Right cardiac atrium (tissue), 5 donors: Measurements from ENCODE around the gene PXK. TPM values are rescaled to one million over a fixed set of nuclear protein-coding genes. Genes with fewer than 3 reads are reported as not detected.

Experiments used
- ATAC-seq, 2 donors: fragments of 200-7000 bp; cut with Tn5 transposase; one replicate each; pipeline versions ENCODE4 v1.8.0 to v1.9.1; 2020; ENCODE audit warnings: moderate library complexity in 2 of 2, mild to moderate bottlenecking in 1 of 2
- DNase-seq, 3 donors: peaks; one replicate each; pipeline ENCODE4 v3.0.0-alpha.2; 2020
- H3K27ac ChIP-seq: one replicate; pipeline ENCODE4 v1.5.1; 2013; ENCODE audit warnings: mild to moderate bottlenecking, low read length, control low read depth, moderate library complexity
- H3K27me3 ChIP-seq: one replicate; pipeline ENCODE4 v1.6.1; 2013; ENCODE audit not compliant: control insufficient read depth, insufficient read depth
- H3K4me1 ChIP-seq: one replicate; pipeline ENCODE4 v1.6.1; 2013; ENCODE audit warnings: low read length; ENCODE audit not compliant: control insufficient read depth, insufficient read depth
- H3K4me3 ChIP-seq: one replicate; pipeline ENCODE4 v1.5.1; 2013; ENCODE audit warnings: low read length, control low read depth
- H3K9me3 ChIP-seq: one replicate; pipeline ENCODE4 v1.6.1; 2013; ENCODE audit warnings: low read length; ENCODE audit not compliant: control insufficient read depth
- WGBS: extraction: QIAGEN DNeasy Blood & Tissue Kit; methylation state at CpG from one replicate; pipeline ENCODE4 v1.1.7; 2013; 5-methylcytosine and 5-hydroxymethylcytosine counted together
- intact Hi-C, 4 donors: fragments of 100-400 bp; cut with DNase I; formaldehyde crosslinking; loops; one replicate each; pipeline versions ENCODE4 v1.11.0 to v1.14.0; 2022 to 2023
- polyA plus RNA-seq: library from polyadenylated mRNA; stranded (reverse); fragments of 200-250 nt; gene quantifications from one replicate; pipeline ENCODE4 v1.2.3, GENCODE V29; 2013
- total RNA-seq, 4 donors: library from RNA; stranded (reverse); fragmentation: NEBNext Ultra II Directional; extraction: Animal tissue kit (Norgen Biotek cat#: 25700); gene quantifications; one replicate each; pipeline ENCODE4 v1.2.1, GENCODE V29; 2021
- donor health status: healthy with polysubstance abuse.
- donor health status: DM: no; HTN: yes; CAD: no.
- donor health status: DM: no; HTN: no; CAD: no.
- donor health status: DM: no; HTN: yes; CAD: no; lungs with severe emphysema.
- donor health status: DM: yes; HTN: yes; CAD: no.

Gene PXK
- total and polyA plus RNA-seq, 5 donors: 7.7 to 17.3 (median 12.6) TPM

- no peak for ATAC-seq
- Histone ChIP-seq H3K27ac (no peak overlapping the region), H3K9me3 (no peaks in the 10 kb centered on the region), H3K4me3 (no peak overlapping the region), H3K4me1 (no peaks in the 10 kb centered on the region), H3K27me3 (no peaks in the 10 kb centered on the region)
- WGBS: 84% methylated on average over 3 of the region's 3 CpGs
- DNase-seq: no peak
- intact Hi-C loops: loop anchor here in 2 of 4 donors (5.0 to 10.0 kb wide), 3 partner anchors 89 to 209 kb away; partner anchors contain the start of gene KCTD6 (in 1 of the 2)
These were observed 8.9 kb upstream of the PXK start for GRCh38 chr3:58323529-58324390.

- intact Hi-C loops: loop anchor here in 3 of 4 donors (5.0 to 10.0 kb wide), 3 partner anchors 88 to 208 kb away; partner anchors contain the start of gene KCTD6 (in 1 of the 3)
- 76% methylated on average over 7 of the region's 7 CpGs for WGBS
- peak in 1 of 2 donors; percentile 17 for ATAC-seq
These were observed 8.0 kb upstream of the PXK start for GRCh38 chr3:58324391-58325390.

GRCh38 chr3:58325525-58325992, 7.1 kb upstream of the PXK start:
- peak overlapping the region; percentile 42 for H3K27ac ChIP-seq
- no peak overlapping the region for H3K4me3 ChIP-seq
- no peaks in the 10 kb centered on the region for H3K4me1 ChIP-seq
- peak in 1 of 2 donors; percentile 37 for ATAC-seq
- no peaks in the 10 kb centered on the region for H3K27me3 ChIP-seq
- H3K9me3 ChIP-seq: no peaks in the 10 kb centered on the region
- DNase-seq: no peak
- intact Hi-C loops: loop anchor here in 2 of 4 donors (5.0 to 10.0 kb wide), 2 partner anchors 87 to 169 kb away; partner anchors contain the start of gene KCTD6 (in 1 of the 2)
- WGBS: 40% methylated on average over 2 of the region's 2 CpGs

More at GRCh38 chr3:58324391-58325390, 8.0 kb upstream of the PXK start:
- no peaks in the 10 kb centered on the region for H3K27me3 ChIP-seq
- peak overlapping the region; percentile 42 for H3K27ac ChIP-seq
- no peak overlapping the region for H3K4me3 ChIP-seq
- no peaks in the 10 kb centered on the region for H3K9me3 ChIP-seq
- DNase-seq: no peak
- no peaks in the 10 kb centered on the region for H3K4me1 ChIP-seq

GRCh38 chr3:58326267-58326900, 6.3 kb upstream of the PXK start:
- Histone ChIP-seq H3K4me3 (no peak overlapping the region), H3K27ac (no peak overlapping the region), H3K4me1 (no peaks in the 10 kb centered on the region), H3K9me3 (no peaks in the 10 kb centered on the region), H3K27me3 (no peaks in the 10 kb centered on the region)
- WGBS: 95% methylated on average over 8 of the region's 8 CpGs
- DNase-seq (no peak), ATAC-seq (no peak)
- intact Hi-C loops: loop anchor here in 2 of 4 donors (5.0 to 10.0 kb wide), 2 partner anchors 86 to 168 kb away; partner anchors contain the start of gene KCTD6 (in 1 of the 2)

GRCh38 chr3:58329150-58329921, 3.4 kb upstream of the PXK start:
- DNase-seq (no peak), ATAC-seq (no peak)
- H3K27me3 ChIP-seq: no peaks in the 10 kb centered on the region
- H3K27ac ChIP-seq: no peak overlapping the region
- H3K9me3 ChIP-seq: no peaks in the 10 kb centered on the region
- intact Hi-C loops: loop anchor here in 2 of 4 donors (5.0 to 10.0 kb wide), 2 partner anchors 83 to 165 kb away; partner anchors contain the start of gene KCTD6 (in 1 of the 2)
- H3K4me3 ChIP-seq: no peak overlapping the region
- WGBS: 89% methylated on average over 8 of the region's 8 CpGs
- peaks cover 4% of the 10 kb centered on the region for H3K4me1 ChIP-seq

- H3K27ac ChIP-seq: no peak overlapping the region
- ATAC-seq (no peak), DNase-seq (no peak)
- WGBS: 93% methylated on average over 5 of the region's 5 CpGs
- no peaks in the 10 kb centered on the region for H3K27me3 ChIP-seq
- H3K9me3 ChIP-seq: no peaks in the 10 kb centered on the region
- H3K4me3 ChIP-seq: no peak overlapping the region
- peaks cover 4% of the 10 kb centered on the region for H3K4me1 ChIP-seq
- intact Hi-C loops: loop anchor here in 3 of 4 donors (5.0 to 10.0 kb wide), 3 partner anchors 82 to 165 kb away; partner anchors contain the start of gene KCTD6 (in 2 of the 3)
These were observed 2.7 kb upstream of the PXK start for GRCh38 chr3:58329922-58330413.

GRCh38 chr3:58331593-58332152, 1.0 kb upstream of the PXK start:
- no peak for ATAC-seq
- H3K27me3 ChIP-seq: no peaks in the 10 kb centered on the region
- no peaks in the 10 kb centered on the region for H3K9me3 ChIP-seq
- WGBS: 80% methylated on average over 4 of the region's 4 CpGs
- DNase-seq: no peak
- H3K4me3 ChIP-seq: no peak overlapping the region
- intact Hi-C loops: loop anchor here in 2 of 4 donors (5.0 kb wide), 2 partner anchors 81 to 161 kb away; partner anchors contain the start of gene KCTD6 (in 1 of the 2)
- H3K4me1 ChIP-seq: peaks cover 4% of the 10 kb centered on the region
- H3K27ac ChIP-seq: no peak overlapping the region

- intact Hi-C loops: loop anchor here in 2 of 4 donors (5.0 kb wide), 2 partner anchors 79 to 159 kb away; partner anchors contain the start of gene KCTD6 (in 1 of the 2)
- peak; percentile 5 to 17 for ATAC-seq
- no peaks in the 10 kb centered on the region for H3K27me3 ChIP-seq
- H3K4me1 ChIP-seq: peaks cover 4% of the 10 kb centered on the region
- peak in 2 of 3 donors; percentile 58 to 60 for DNase-seq
- H3K9me3 ChIP-seq: no peaks in the 10 kb centered on the region
- H3K27ac ChIP-seq: peak overlapping the region; percentile 41
- WGBS: 1% methylated on average over 37 of the region's 37 CpGs
- H3K4me3 ChIP-seq: peak overlapping the region; percentile 92
These were observed 717 bp downstream of the PXK start for GRCh38 chr3:58333206-58334012.
